ENCODE measurements around the gene KDM7A. TPM values are rescaled to one million over a fixed set of nuclear protein-coding genes. Genes with fewer than 3 reads are reported as not detected.
A peak's percentile ranks its signal among the peaks of the same experiment; 100 is the strongest.
"Not testable (repeated sequence)": the region's sequence is repeated elsewhere in the genome, so short reads cannot be mapped to it uniquely, and the experiment has no call there.

Gene KDM7A
- total RNA-seq, 1 donor from 2014 or later = 4.2 TPM

DNA sequence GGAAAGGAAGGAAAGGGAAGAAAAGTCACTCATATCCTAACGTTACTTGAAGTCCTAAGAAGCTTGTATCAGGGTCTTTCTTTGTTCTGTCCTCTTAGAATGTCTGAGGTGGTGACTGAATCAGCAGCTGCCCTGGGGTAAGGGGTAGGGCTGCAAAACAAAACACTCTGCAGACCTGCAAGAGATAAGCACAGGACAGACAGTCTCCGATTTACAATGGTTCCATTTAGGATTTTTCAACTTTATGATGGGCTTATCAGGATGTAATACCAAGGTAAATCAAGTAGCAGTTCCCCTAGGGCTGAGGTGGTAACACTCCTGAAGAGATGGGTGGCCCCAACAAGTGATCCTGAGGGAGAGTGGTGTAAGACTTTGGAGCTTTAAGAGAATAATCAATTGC lies 16.5 kb downstream of the KDM7A start:
- ATAC-seq = no peak
- no peak for DNase-seq (ENCODE audit: low spot score)

DNA sequence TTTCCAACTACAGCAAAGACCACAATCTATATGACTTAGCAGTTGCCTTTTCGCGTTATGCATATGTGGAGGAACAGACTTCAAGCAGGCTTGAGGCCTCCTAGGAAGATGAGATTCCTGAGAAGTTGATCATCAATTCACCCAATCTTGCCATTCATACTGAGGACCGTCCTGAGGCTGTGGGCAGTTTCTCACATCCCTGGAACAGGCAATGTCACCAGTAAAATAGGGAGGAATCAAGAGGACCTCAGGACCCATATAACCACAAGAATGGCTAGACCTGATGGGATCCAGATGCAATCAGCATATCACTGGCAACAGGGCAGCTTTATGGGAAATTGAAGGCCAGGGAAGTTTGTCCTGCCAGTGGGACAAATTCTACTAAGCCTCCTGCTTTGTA lies 17.3 kb downstream of the KDM7A start:
- ATAC-seq (no peak), DNase-seq (ENCODE audit: low spot score) (no peak)

DNA sequence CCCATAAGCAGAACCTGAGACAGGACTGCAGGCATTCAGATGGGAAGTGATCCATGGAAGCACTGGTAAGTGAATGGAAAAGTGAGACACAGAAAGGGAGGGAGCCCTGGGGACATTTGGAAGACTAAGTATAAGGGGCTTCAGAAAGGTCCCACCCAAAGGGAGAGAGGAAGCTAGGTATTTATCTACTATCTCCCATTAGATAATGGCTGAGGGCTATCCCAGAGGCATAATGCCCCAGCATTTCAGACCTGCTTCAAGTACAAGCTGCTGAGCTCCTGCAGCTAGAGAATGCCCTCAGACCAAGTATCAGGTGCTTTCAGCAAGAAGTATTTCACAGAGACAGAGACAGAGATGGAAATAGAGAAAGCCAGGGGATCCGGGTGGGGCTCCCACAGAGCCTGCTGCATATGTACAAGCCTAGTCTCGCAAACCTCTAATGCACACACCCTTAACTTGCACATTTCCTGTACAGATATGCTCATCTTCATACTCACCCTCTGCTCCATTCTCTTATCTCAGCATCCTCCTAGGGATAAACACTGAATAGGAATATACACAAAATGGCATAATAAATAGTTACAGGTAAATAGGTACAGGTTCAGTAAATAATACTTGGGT lies 20.2 kb downstream of the KDM7A start:
- ATAC-seq (no peak), DNase-seq (ENCODE audit: low spot score) (no peak)

DNA sequence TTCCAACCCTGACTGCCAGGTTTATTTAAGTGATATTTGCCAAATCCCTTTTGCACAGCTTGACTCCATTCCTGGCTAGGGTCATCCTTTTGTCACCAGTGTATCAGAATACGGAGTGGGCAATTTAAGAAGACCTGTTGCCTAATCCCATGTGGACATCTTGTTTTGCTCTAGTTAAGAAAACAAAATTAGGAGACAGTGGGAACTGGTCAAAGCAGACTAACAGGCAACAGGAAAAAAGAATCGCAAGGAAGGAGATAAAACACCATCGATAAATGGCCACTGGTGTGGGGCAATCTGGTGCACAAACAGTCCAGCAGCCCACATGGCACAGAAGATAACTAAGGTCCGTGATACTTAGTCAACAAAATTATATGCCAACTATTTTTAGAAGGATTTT lies 21.4 kb downstream of the KDM7A start:
- no peak for DNase-seq (ENCODE audit: low spot score)

DNA sequence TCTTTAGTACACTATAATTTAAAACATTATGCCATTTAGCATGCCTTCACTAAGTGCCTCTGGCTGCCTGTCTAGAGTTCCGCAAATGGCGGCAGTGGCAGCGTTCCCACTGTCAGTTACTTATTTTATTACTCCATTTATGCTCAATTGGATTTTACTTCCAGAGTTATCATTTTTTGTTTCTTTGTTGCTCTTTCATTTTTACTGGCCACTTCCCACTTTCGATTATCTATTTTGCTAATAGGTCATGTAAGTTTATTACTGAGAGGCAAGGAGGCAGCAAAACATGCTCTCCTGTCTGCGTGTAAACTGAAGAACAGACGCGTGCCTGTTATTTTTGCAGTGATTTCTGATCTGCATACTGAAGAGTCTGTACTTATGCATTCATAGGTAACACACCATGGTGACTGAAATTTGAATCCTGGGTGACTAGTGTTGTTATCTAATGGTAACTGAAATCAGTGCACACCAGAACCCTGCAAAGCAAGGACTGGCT lies 23.1 kb downstream of the KDM7A start:
- no peak for ATAC-seq

More for the DNA sequence above, 21.4 kb downstream of the KDM7A start:
- peak; percentile 77 for ATAC-seq

DNA sequence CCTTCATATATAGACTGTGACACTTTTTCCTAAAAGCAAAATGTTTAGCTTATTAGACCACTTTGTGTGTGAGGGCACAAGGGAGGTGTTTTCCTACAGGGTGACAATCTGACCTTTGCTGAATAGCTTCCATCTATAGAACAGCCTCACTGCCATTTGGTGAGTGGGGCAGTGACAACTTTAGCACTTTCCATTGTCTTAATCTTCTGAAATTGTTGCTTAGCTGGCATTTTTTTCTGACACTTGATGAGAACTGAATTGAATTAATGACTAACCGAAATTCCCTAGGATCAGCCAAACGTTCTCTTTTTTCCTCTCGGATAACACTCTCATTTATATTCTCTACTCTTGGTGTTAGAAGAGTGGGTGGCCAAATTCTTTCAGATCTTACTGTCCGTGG lies 30.2 kb downstream of the KDM7A start:
- no peak for ATAC-seq
- DNase-seq (ENCODE audit: low spot score) = no peak

More for the DNA sequence above, 23.1 kb downstream of the KDM7A start:
- no peak for DNase-seq (ENCODE audit: low spot score)

DNA sequence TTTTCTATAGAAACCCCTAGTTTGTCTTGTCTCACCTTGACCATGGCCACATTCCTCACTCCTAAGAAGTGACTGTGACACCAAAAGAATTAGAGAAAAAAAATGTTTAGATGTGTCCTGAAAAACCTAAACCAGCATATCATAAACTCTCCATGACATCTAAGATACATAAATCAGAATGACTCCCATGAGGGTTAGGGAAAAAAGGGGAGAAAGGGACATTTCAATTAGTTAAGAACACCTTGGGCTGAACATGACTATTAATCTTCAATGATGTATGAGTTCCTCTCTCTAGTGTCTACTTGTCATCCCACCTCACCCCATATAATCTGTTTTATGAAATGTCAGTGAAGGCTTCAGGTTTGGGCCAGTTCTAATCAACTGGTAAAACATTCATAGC lies 31.1 kb downstream of the KDM7A start:
- no peak for ATAC-seq

DNA sequence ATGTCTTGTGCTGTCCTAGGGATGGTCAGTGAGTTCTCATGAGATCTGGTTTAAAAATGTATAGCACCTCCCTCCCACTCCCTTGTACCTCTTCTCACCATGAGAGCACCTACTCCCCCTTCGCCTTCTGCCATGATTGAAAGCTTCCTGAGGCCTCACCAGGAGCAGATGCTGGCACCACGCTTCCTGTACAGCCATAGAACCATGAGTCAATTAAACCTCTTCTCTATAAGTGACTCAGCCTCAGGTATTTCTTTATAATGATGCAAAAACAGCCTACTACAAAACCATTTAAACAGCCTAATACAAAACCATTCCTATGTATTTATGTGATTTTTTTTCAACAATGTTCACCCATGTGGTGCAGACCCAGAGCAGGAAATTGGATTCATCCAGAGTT lies 32.0 kb downstream of the KDM7A start:
- ATAC-seq (no peak), DNase-seq (ENCODE audit: low spot score) (no peak)

More for the DNA sequence above, 31.1 kb downstream of the KDM7A start:
- DNase-seq (ENCODE audit: low spot score) = no peak

DNA sequence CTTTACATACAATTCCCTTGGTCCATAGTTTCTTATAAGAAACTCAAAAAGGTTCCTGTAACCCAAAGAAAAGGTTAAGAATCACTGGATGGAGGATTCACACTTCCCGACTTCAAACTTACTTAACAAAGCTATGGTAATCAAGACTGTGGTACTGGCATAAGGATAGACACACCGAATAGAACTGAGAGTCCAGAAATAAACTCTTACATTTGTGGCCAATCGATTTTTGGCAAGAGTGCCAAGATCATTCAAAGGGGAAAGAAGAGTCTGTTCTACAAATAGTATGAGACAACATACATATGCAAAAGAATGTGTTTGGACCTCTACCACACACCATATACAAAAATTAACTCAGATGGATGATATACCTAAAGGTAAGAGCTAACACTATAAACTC lies 32.8 kb downstream of the KDM7A start:
- DNase-seq (ENCODE audit: low spot score) (no peak), ATAC-seq (peak; percentile 67)

DNA sequence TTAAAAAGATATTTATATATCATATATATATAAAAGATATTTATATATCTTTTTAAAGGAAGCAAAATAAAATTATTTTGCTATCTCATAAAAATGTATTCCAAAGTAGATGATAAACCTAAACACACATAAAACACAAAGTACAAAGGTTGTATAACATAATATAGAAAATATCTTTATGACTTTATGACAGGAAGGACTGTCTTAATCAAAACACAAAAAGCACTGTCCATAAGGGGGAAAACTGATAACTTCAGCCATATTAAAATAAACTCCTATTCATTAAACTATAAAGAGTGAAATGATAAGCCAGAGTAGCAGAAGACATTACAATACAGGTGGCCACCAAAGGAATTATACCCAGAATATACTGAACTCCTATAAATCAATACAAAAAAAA lies 34.8 kb downstream of the KDM7A start:
- DNase-seq (ENCODE audit: low spot score) (no peak), ATAC-seq (no peak)

DNA sequence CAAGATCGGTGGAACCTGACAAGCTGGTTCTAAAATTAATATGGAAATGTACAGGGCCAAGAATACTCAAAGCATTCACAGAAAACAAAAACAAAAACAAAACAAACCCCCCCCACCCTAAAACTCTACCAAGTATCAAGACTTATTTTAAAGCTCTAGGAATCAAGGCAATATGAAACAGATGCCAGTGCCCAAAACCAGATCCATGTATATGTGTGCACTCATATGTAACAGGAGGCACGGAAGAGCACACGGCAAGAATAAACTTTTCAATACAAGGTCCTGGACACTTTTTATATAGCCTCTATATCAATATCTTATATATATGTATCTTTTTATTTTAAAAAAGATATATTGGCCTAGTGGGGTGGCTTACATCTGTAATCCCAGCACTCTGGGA lies 35.5 kb downstream of the KDM7A start:
- ATAC-seq = no peak

DNA sequence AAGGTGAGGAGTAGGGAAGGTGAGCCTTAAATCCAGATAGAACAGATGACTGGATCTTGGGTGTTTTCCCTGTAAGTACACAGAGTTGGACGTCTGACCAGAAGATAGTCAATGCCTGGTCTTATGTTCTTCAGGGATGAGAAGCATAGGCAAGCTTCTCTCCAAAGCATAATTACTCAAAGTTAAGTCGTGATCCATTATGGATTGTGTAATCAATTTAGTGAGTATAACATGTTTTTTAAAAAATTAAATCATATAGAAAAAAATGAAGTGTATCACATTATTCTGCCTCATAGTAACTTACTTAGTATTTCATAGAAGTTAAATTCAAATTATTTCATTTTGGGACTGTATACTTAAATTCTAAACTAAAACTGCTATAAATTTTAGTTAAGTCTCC lies 39.7 kb downstream of the KDM7A start:
- ATAC-seq (no peak), DNase-seq (ENCODE audit: low spot score) (no peak)

More for the DNA sequence above, 35.5 kb downstream of the KDM7A start:
- no peak for DNase-seq (ENCODE audit: low spot score)

DNA sequence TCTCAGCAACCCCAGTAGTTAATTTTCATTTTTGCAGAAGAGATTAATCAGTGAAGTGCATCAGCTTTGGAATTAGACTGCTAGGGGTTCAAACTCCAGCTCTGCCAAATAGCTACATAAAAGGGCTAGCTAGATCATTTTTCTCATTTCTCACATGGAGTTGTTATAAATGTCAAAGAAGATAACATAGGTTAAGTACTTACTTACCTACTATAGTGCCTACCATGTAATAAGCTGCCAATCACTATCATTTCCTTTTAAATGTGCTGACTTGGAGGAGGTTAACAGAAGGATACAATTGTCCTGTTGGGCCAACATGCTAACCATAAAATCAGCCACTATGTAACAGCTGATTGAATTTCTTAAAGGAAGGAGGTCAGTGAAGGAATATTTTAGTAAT lies 40.7 kb downstream of the KDM7A start:
- DNase-seq (ENCODE audit: low spot score) (no peak), ATAC-seq (no peak)

DNA sequence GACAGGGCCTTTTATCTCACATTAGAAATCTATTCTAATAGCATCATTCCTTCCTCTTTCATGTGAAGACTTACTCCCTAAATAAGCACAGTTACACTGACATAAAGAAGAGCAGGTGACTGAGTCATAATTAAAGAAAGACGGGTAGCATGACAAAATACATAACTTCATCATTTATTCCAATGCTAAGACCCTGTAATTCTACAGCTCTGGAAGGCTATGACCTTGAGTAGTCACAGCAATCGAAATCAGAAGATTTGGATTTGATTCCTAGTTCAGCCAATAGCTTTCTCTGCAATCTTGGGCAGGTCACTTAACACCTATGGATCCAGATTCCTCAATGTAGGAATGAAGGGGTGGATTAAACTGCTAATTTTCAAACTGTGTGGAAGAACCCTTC lies 42.7 kb downstream of the KDM7A start:
- ATAC-seq (no peak), DNase-seq (ENCODE audit: low spot score) (no peak)

DNA sequence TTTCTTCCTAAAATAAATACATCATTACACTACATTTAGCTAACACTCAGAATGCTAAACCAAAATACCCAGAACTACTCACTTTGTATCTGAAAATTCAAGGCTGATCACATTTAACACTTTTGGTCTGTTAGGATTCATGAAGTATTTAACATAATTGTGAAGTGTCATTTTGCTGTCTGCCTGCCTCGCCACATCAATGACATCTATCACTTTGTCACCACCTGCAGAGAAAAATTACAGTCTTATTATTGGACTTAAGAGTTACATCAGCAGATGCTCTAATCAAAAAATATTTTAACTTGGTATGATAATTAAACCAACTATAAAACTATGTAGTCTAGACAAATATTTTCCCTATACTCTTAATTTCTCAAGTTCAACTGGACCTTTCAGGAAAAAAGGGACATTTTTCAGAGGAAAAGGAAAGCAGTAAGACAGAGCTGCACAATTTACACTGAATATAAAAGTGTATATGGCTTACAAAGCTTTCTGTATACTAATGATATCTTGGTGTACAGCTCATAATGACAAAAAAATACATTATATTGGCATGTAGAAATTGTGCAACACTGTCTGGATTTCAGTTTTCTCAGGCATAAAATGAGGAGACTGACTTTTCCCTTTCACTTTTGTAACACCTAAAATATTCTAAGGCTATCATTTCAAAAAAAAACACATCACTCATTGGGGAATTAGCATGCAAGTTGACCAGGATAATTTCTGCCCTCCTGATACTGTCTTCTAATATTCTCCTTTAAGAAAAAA lies 49.2 kb downstream of the KDM7A start:
- DNase-seq (ENCODE audit: low spot score) (no peak), ATAC-seq (no peak)

DNA sequence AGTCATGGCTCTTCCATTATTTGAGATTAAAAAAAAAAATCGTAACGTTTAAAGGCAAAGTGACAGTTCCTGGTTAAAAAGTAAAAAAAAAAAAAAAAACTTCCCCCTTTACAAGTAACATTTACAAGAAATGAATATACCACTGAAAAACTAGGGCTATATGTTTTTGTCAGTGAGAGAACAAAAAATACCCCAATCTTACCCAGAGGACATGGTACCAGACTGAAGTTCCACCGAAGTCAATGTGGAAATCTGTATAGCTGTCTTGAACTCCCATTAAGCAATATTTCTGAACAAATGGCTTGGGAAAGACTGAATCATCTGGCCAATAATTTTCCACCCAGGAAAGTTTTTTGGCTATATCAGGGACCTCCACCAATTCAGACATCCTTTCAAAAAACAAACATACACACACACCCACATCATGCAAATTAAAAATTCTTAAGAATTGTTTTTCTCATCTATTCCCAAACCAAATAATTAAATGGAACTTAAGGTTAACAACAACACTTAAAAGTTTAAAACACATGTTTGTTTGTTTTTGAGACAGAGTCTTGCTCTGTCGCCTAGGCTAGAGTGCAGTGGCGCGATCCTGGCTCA lies 50.2 kb downstream of the KDM7A start:
- ATAC-seq (no peak), DNase-seq (ENCODE audit: low spot score) (no peak)

DNA sequence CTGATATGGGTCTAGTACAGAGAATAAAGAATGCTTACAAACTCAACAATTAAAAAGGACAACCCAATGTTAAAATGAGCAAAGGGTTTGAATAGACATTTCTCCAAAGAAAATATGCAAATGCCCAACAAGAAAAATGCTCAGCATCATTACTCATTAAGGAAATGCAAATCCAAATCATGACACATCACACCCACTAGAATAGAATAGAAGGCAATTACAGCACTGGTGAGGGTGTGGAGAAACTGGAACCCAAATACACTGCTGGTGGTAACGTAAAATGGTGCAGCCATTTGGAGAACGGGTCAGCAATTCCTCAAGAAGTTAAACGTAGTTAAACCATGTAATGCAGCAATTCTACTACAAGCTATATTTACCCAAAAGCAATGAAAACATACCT lies 53.8 kb downstream of the KDM7A start:
- DNase-seq (ENCODE audit: low spot score) = no peak
- ATAC-seq = no peak

DNA sequence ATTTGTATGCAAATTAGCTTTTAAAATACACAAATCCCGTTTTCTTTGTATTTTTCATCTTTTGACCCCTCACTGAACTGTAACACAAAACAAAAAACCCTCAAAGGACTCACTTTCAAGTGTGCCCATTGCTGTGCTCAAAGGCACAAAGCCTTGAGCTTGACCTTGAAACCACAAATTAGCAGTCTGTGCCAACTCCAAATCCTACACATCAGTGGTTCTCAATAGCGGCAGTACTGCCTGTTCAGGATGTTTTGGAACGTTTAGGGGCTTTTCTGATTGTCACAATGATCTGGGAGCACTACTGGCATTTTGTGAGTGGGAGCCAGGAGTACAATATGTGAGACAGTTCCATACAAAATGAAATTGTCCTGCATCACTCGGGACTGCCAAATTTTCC lies 55.5 kb downstream of the KDM7A start:
- no peak for DNase-seq (ENCODE audit: low spot score)
- no peak for ATAC-seq

DNA sequence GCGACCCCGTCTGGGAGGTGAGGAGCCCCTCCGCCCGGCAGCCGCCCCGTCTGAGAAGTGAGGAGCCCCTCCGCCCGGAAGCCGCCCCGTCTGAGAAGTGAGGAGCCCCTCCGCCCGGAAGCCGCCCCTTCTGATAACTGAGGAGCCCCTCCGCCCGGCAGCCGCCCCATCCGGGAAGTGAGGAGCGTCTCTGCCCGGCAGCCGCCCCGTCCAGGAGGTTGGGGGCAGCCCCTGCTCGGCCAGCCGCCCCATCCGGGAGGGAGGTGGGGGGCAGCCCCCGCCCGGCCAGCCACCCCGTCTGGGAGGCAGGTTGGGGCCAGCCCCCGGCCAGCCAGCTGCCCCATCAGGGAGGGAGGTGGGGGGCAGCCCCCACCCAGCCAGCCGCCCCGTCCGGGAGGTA lies 62.0 kb downstream of the KDM7A start:
- ATAC-seq; DNase-seq (ENCODE audit: low spot score): not testable (repeated sequence)

DNA sequence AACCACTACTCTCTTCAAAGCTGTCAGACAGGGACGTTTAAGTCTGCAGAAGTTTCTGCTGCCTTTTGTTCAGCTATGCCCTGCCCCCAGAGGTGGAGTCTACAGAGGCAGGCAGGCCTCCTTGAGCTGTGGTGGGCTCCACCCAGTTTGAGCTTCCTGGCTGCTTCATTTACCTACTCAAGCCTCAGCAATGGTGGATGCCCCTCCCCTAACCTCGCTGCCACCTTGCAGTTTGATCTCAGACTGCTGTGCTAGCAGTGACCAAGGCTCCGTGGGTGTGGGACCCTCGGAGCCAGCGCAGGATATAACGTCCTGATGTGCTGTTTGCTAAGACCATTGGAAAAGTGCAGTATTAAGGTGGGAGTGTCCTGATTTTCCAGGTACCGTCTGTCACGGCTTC lies 68.0 kb downstream of the KDM7A start:
- not testable (repeated sequence) for ATAC-seq; DNase-seq (ENCODE audit: low spot score)

DNA sequence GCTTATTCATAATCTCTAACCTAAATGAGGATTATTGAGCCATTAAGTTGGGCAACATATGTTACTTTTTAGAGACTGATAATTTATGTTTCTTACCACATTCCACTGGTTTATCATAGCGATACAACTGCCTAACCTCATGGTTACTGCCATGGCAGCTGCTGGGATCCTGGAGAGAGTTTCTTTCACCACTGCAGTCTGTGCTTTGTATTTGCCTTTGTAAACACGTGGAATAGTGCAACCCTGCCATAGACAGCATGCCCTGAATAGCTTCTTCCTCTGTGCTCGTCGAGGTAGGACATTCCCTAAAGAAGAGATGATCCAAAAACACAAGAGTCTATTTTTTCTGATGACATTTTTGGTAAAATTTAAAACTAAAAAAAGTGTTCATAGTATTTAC lies 80.3 kb downstream of the KDM7A start:
- DNase-seq (ENCODE audit: low spot score) (no peak), ATAC-seq (no peak)

DNA sequence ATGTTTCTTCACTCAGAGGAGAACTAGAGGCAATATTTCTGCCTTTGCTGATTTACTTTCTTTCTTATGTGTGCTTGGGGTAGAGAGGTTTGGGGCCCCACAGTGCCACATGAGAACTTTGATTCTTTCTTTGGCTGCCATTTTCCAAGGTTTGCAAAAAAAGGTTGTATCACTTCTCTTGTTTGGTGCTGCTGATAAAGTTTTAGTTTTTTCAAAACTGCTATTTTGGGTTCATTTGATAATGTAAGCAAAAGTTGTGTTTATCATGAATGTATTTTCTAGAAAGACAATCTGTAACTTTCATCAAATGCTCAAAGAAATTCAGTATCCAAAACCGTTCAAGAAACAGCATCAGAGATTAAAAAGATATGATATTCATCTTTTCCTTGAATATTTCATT lies 83.4 kb downstream of the KDM7A start:
- DNase-seq (ENCODE audit: low spot score) (no peak), ATAC-seq (no peak)

Measured in left lobe of liver (tissue), 2 donors.